Chondrocyte (in vitro differentiated cells): ENCODE results near the gene SHC3. TPM values are rescaled to one million over a fixed set of nuclear protein-coding genes. Genes with fewer than 3 reads are reported as not detected.

Experiments
- DNase-seq: peaks from one replicate; pipeline ENCODE4 v3.0.0; 2021; ENCODE audit warnings: mixed read lengths, low spot score
- H3K27ac Mint-ChIP-seq: one replicate; pipeline ENCODE4 v1.8.0; 2021; ENCODE audit warnings: mild to moderate bottlenecking, moderate library complexity, mixed read lengths; ENCODE audit not compliant: unreplicated experiment
- H3K27me3 Mint-ChIP-seq: 2 replicates; pipeline ENCODE4 v1.8.0; 2021; ENCODE audit warnings: low read depth, mixed read lengths
- H3K36me3 Mint-ChIP-seq: 2 replicates; pipeline ENCODE4 v1.8.0; 2021; ENCODE audit warnings: low read depth, mixed read lengths
- H3K4me1 Mint-ChIP-seq: 2 replicates; pipeline ENCODE4 v1.8.0; 2021; ENCODE audit warnings: low read depth, mild to moderate bottlenecking, mixed read lengths
- H3K4me3 Mint-ChIP-seq: one replicate; pipeline ENCODE4 v1.8.0; 2021; ENCODE audit warnings: mild to moderate bottlenecking, moderate library complexity, mixed read lengths; ENCODE audit not compliant: unreplicated experiment
- H3K9me3 Mint-ChIP-seq: 2 replicates; pipeline ENCODE4 v1.8.0; 2021; ENCODE audit warnings: low read depth, mixed read lengths
- CTCF ChIP-seq: fragments of 200-600 bp; sonication (generic); IDR thresholded peaks from 2 replicates; pipeline ENCODE4 v1.5.0; 2021; ENCODE audit warnings: antibody characterized with exemption, mild to moderate bottlenecking, moderate library complexity
- total RNA-seq: library from RNA; stranded (reverse); gene quantifications from 3 replicates; pipeline ENCODE4 v1.2.1, GENCODE V29; 2021

Gene SHC3
- total RNA-seq, 1 donor from 2014 or later = 0.30 TPM

- Mint-ChIP-seq H3K27me3 (peaks cover 3% of the 10 kb centered on the region), H3K36me3 (no peaks in the 10 kb centered on the region), H3K4me3 (no peak overlapping the region), H3K4me1 (peaks cover 37% of the 10 kb centered on the region), H3K9me3 (no peaks in the 10 kb centered on the region), H3K27ac (no peak overlapping the region)
- DNase-seq = no peak
- no peak for TF ChIP-seq CTCF
Observed at GRCh38 chr9:88997646-88998045, 181.0 kb downstream of the SHC3 start.

- H3K9me3 Mint-ChIP-seq = no peaks in the 10 kb centered on the region
- H3K4me1 Mint-ChIP-seq = peaks cover 42% of the 10 kb centered on the region
- DNase-seq = no peak
- H3K36me3 Mint-ChIP-seq = no peaks in the 10 kb centered on the region
- no peak overlapping the region for H3K4me3 Mint-ChIP-seq
- H3K27ac Mint-ChIP-seq = no peak overlapping the region
- no peak for TF ChIP-seq CTCF
- peaks cover 5% of the 10 kb centered on the region for H3K27me3 Mint-ChIP-seq
Observed at GRCh38 chr9:88996921-88997235, 181.7 kb downstream of the SHC3 start.

- Mint-ChIP-seq H3K9me3 (no peaks in the 10 kb centered on the region), H3K36me3 (no peaks in the 10 kb centered on the region), H3K4me1 (peaks cover 38% of the 10 kb centered on the region), H3K27me3 (peaks cover 7% of the 10 kb centered on the region), H3K4me3 (no peak overlapping the region), H3K27ac (no peak overlapping the region)
- no peak for TF ChIP-seq CTCF
- DNase-seq = no peak
Observed at GRCh38 chr9:88996046-88996920, 182.3 kb downstream of the SHC3 start.

- Mint-ChIP-seq H3K9me3 (no peaks in the 10 kb centered on the region), H3K4me1 (peaks cover 34% of the 10 kb centered on the region), H3K36me3 (no peaks in the 10 kb centered on the region), H3K27me3 (peaks cover 7% of the 10 kb centered on the region), H3K4me3 (no peak overlapping the region), H3K27ac (no peak overlapping the region)
- TF ChIP-seq CTCF = no peak
- DNase-seq = no peak
Observed at GRCh38 chr9:88995627-88996026, 183.0 kb downstream of the SHC3 start.

- peaks cover 30% of the 10 kb centered on the region for H3K4me1 Mint-ChIP-seq
- H3K36me3 Mint-ChIP-seq = no peaks in the 10 kb centered on the region
- no peak for DNase-seq
- H3K4me3 Mint-ChIP-seq = no peak overlapping the region
- peaks cover 7% of the 10 kb centered on the region for H3K27me3 Mint-ChIP-seq
- H3K27ac Mint-ChIP-seq = no peak overlapping the region
- H3K9me3 Mint-ChIP-seq = no peaks in the 10 kb centered on the region
- TF ChIP-seq CTCF = no peak
Observed at GRCh38 chr9:88995200-88995577, 183.4 kb downstream of the SHC3 start.
